Measurements from ENCODE around the gene SKOR1. TPM values are rescaled to one million over a fixed set of nuclear protein-coding genes. Genes with fewer than 3 reads are reported as not detected.
A peak's percentile ranks its signal among the peaks of the same experiment; 100 is the strongest.

SKOR1 gene
- total RNA-seq, 1 experiment from 2014 or later, result 0.22 TPM

DNA sequence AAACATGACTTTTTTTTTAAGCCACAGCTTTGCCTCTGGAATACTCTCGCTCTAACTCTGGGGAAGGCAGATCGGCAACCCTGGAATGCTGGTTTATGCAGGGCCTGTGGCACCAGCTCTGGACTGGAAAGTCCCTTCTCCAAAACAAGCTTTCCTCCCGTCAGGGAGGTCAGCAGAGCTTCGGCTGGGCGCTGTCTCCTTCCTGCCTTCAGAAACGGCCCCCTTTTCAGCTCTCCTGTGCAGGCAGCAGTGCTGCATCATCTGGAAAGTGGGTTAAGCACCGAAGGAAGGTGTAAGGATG lies 42.7 kb upstream of the SKOR1 start:
- Mint-ChIP-seq H3K4me1 (peaks cover 59% of the 10 kb centered on the region), H3K27ac (0 out of 2 replicates have a peak overlapping the region, but pooled peaks have one; percentile 37), H3K36me3 (no peaks in the 10 kb centered on the region), H3K4me3 (no peak overlapping the region), H3K9me3 (no peaks in the 10 kb centered on the region), H3K27me3 (ENCODE audit: low read depth) (no peaks in the 10 kb centered on the region)
- POLR2A ChIA-PET, result no interaction called here
- DNase-seq (ENCODE audit: low spot score), result no peak
- TF ChIP-seq, protein P1, sequence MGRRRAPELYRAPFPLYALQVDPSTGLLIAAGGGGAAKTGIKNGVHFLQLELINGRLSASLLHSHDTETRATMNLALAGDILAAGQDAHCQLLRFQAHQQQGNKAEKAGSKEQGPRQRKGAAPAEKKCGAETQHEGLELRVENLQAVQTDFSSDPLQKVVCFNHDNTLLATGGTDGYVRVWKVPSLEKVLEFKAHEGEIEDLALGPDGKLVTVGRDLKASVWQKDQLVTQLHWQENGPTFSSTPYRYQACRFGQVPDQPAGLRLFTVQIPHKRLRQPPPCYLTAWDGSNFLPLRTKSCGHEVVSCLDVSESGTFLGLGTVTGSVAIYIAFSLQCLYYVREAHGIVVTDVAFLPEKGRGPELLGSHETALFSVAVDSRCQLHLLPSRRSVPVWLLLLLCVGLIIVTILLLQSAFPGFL (CRISPR knock-in tag; IDR thresholded peaks at IDR 0.05; ENCODE audit: borderline replicate concordance), result no peak
- TF ChIP-seq, protein P2, sequence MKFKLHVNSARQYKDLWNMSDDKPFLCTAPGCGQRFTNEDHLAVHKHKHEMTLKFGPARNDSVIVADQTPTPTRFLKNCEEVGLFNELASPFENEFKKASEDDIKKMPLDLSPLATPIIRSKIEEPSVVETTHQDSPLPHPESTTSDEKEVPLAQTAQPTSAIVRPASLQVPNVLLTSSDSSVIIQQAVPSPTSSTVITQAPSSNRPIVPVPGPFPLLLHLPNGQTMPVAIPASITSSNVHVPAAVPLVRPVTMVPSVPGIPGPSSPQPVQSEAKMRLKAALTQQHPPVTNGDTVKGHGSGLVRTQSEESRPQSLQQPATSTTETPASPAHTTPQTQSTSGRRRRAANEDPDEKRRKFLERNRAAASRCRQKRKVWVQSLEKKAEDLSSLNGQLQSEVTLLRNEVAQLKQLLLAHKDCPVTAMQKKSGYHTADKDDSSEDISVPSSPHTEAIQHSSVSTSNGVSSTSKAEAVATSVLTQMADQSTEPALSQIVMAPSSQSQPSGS (CRISPR knock-in tag; IDR thresholded peaks at IDR 0.05; ENCODE audit: borderline replicate concordance, low read depth), result no peak
- TF ChIP-seq, protein P3, sequence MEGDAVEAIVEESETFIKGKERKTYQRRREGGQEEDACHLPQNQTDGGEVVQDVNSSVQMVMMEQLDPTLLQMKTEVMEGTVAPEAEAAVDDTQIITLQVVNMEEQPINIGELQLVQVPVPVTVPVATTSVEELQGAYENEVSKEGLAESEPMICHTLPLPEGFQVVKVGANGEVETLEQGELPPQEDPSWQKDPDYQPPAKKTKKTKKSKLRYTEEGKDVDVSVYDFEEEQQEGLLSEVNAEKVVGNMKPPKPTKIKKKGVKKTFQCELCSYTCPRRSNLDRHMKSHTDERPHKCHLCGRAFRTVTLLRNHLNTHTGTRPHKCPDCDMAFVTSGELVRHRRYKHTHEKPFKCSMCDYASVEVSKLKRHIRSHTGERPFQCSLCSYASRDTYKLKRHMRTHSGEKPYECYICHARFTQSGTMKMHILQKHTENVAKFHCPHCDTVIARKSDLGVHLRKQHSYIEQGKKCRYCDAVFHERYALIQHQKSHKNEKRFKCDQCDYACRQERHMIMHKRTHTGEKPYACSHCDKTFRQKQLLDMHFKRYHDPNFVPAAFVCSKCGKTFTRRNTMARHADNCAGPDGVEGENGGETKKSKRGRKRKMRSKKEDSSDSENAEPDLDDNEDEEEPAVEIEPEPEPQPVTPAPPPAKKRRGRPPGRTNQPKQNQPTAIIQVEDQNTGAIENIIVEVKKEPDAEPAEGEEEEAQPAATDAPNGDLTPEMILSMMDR (IDR thresholded peaks at IDR 0.05), result no peak
- TF ChIP-seq ESRRA (CRISPR knock-in tag; IDR thresholded peaks at IDR 0.05; ENCODE audit: borderline replicate concordance) (no peak), SMAD4 (CRISPR knock-in tag; IDR thresholded peaks at IDR 0.05) (no peak)
- TF ChIP-seq, protein P4, sequence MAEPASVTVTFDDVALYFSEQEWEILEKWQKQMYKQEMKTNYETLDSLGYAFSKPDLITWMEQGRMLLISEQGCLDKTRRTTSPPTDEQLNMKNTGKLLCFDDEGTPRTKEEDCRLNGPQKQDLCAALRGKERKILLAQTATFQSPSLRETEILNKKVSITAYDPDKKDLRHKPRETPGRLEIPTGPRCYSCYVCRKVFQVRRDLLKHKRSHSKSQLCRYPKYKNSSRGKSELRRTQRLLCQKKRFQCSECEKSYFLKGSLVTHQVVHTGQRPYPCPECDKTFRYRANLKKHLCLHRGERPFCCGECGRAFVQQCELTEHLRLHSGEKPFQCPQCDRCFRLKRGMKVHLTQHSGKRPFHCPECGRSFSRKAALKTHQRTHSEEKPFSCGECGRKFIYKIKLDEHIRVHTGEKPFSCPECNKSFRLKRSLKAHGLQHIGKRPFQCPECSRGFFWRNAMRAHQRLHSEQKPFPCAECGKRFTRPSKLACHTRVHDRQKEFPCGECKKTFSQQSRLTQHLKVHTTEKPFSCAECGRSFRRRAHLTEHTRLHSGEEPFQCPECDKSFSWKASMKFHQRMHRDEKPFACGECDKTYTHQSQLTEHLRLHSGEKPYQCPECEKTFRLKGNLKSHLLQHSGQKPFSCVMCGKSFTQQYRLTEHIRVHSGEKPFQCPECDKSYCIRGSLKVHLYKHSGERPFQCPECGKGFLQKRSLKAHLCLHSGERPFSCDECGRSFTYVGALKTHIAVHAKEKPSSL (CRISPR knock-in tag; conservative IDR thresholded peaks at IDR 0.05), result no peak
- peak; percentile 65 for ATAC-seq
- CTCF ChIA-PET, result interaction anchor here (0.9 to 2.4 kb wide), 4 partner anchors 11 to 53 kb away, joined by 3 to 13 read pairs (median 4); no protein-coding TSS in a partner anchor

DNA sequence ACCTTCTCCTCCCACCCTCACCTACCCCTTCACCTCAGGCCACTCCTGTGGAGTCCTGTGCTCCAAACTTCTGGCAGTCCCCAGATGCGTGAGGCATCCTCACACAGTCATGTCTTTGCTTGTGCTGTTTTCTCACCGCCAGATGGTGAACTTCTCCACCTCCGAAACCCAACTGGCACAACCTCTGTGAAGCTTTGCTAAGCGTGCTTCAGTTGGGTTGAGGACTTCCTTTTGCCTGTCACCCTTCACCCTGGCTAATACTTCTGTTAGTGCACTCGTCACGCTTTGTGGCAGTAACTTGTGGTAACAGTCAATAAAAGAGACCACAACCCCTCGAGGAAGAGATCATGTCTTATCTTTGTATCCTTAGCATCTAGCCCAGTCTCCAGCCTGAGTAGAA lies 42.0 kb upstream of the SKOR1 start:
- Mint-ChIP-seq H3K27me3 (ENCODE audit: low read depth) (no peaks in the 10 kb centered on the region), H3K9me3 (no peaks in the 10 kb centered on the region), H3K36me3 (no peaks in the 10 kb centered on the region), H3K27ac (peak overlapping the region; percentile 28; the same call in 1 of the 2 replicates), H3K4me3 (no peak overlapping the region), H3K4me1 (peaks cover 60% of the 10 kb centered on the region)
- no peak for TF ChIP-seq MXD4 (CRISPR knock-in tag; IDR thresholded peaks at IDR 0.05; ENCODE audit: borderline replicate concordance)
- CTCF ChIA-PET, result interaction anchor here (1.2 to 2.4 kb wide), 3 partner anchors 12 to 52 kb away, joined by 4 to 13 read pairs (median 5); no protein-coding TSS in a partner anchor
- no peak for DNase-seq (ENCODE audit: low spot score)
- ATAC-seq, result peak; percentile 28; the same call in 1 of the 2 replicates
- POLR2A ChIA-PET, result no interaction called here

DNA sequence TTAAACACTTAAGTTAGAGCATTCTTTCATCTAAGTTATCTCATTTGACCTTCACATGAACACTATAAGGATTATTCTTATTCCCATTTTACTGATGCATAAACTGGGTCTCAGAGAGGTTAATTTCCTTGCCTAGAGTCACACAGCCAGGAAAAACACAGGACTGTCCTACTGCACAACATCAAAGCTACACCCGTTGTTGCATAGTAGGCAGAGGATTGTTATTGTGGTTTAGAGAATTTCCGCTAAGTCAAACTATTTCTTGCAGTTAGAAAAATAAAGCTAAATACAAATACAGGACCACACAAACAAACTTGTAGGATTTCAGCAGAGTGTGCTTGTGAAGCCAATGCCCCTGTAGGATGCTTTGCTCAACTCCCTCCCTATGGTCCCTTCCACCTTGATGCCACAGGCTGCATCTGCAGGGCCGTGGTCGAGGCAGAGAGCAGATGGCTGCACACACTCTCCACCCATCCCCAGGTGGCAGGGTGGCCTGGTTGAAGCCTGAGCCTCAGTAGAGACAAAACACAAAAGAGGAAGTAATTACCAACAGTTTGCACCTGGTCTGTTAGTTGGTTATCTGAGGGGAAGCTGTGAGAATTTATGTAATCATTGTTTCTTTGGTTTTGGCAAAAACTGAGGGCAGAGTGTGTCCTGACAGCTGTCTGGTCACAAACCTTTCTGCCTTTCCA lies 41.1 kb upstream of the SKOR1 start:
- Mint-ChIP-seq H3K4me1 (peaks cover 55% of the 10 kb centered on the region), H3K27me3 (ENCODE audit: low read depth) (no peaks in the 10 kb centered on the region), H3K27ac (no peak overlapping the region), H3K9me3 (no peaks in the 10 kb centered on the region), H3K4me3 (no peak overlapping the region), H3K36me3 (no peaks in the 10 kb centered on the region)
- no peak for ATAC-seq
- TF ChIP-seq ZBTB21 (CRISPR knock-in tag; IDR thresholded peaks at IDR 0.05; ENCODE audit: borderline replicate concordance), result no peak
- no peak for TF ChIP-seq MXD4 (CRISPR knock-in tag; IDR thresholded peaks at IDR 0.05; ENCODE audit: borderline replicate concordance)
- TF ChIP-seq, protein P5, sequence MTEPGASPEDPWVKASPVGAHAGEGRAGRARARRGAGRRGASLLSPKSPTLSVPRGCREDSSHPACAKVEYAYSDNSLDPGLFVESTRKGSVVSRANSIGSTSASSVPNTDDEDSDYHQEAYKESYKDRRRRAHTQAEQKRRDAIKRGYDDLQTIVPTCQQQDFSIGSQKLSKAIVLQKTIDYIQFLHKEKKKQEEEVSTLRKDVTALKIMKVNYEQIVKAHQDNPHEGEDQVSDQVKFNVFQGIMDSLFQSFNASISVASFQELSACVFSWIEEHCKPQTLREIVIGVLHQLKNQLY (CRISPR knock-in tag; IDR thresholded peaks at IDR 0.05), result no peak
- TF ChIP-seq FOXP1 (CRISPR knock-in tag; IDR thresholded peaks at IDR 0.05; ENCODE audit: borderline replicate concordance), result no peak
- TF ChIP-seq ATF1 (CRISPR knock-in tag; IDR thresholded peaks at IDR 0.05), result no peak
- no peak for TF ChIP-seq PRRX2 (CRISPR knock-in tag; IDR thresholded peaks at IDR 0.05)
- TF ChIP-seq, protein P6, sequence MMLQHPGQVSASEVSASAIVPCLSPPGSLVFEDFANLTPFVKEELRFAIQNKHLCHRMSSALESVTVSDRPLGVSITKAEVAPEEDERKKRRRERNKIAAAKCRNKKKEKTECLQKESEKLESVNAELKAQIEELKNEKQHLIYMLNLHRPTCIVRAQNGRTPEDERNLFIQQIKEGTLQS (CRISPR knock-in tag; conservative IDR thresholded peaks at IDR 0.05), result no peak
- TF ChIP-seq CREB1 (CRISPR knock-in tag; IDR thresholded peaks at IDR 0.05), result no peak
- TF ChIP-seq FOXK1 (CRISPR knock-in tag; IDR thresholded peaks at IDR 0.05), result no peak
- TF ChIP-seq EMX1 (CRISPR knock-in tag; IDR thresholded peaks at IDR 0.05), result no peak
- no peak for DNase-seq (ENCODE audit: low spot score)
- ChIA-PET POLR2A (no interaction called here), CTCF (no interaction called here)

All from WTC11 (cell line).